Measurements from ENCODE around the gene UCKL1. TPM values are rescaled to one million over a fixed set of nuclear protein-coding genes. Genes with fewer than 3 reads are reported as not detected.

The UCKL1 gene
- total and polyA plus RNA-seq, 4 donors: 33.6 to 42.7 (median 36.1) TPM

DNA sequence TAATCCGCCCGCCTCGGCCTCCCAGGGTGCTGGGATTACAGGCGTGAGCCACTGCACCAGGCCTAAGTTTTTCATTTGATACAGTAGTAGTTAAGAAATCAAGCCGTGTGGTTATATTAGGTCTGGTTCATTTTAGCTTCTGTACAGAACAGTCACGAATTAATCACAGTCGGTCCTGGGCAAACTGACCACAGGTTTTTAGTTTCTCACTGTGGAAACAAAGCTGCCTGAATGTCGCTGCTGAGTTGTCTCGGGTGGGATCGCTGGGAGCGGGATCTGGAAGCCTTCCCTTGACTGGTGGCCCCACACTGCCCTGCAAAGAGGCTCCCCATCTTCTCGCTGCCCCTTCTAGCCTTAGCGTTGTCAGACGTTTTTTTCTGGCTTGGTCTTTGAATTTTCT lies 18.6 kb downstream of the UCKL1 start:
- ATAC-seq (ENCODE audit: insufficient read depth, low FRiP score) (no peak), DNase-seq (no peak)
- 89 to 92% methylated on average over 14 of the region's 14 CpGs for WGBS, 2 donors
- H3K9ac ChIP-seq (ENCODE audit: insufficient read depth in 1 of 2, low read length in 2 of 2): no peak overlapping the region
- peaks cover 0 to 3% (median 0%) of the 10 kb centered on the region in 5 donors for H3K4me1 ChIP-seq (ENCODE audit: control insufficient read depth in 5 of 5, insufficient read depth in 5 of 5, low read length in 5 of 5)
- no peak overlapping the region for H3K27ac ChIP-seq (ENCODE audit: low read depth in 1 of 2, low read length in 1 of 2)
- H3K36me3 ChIP-seq (ENCODE audit: control insufficient read depth in 4 of 4, insufficient read depth in 4 of 4, low read length in 4 of 4): peaks cover 6 to 51% (median 15%) of the 10 kb centered on the region in 4 donors
- TF ChIP-seq, protein P1, sequence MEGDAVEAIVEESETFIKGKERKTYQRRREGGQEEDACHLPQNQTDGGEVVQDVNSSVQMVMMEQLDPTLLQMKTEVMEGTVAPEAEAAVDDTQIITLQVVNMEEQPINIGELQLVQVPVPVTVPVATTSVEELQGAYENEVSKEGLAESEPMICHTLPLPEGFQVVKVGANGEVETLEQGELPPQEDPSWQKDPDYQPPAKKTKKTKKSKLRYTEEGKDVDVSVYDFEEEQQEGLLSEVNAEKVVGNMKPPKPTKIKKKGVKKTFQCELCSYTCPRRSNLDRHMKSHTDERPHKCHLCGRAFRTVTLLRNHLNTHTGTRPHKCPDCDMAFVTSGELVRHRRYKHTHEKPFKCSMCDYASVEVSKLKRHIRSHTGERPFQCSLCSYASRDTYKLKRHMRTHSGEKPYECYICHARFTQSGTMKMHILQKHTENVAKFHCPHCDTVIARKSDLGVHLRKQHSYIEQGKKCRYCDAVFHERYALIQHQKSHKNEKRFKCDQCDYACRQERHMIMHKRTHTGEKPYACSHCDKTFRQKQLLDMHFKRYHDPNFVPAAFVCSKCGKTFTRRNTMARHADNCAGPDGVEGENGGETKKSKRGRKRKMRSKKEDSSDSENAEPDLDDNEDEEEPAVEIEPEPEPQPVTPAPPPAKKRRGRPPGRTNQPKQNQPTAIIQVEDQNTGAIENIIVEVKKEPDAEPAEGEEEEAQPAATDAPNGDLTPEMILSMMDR (IDR thresholded peaks at IDR 0.05; ENCODE audit: control extremely low read depth, extremely low read depth): no peak
- H3K27me3 ChIP-seq (ENCODE audit: control insufficient read depth in 3 of 3, insufficient read depth in 3 of 3, low read length in 2 of 3): no peaks in the 10 kb centered on the region
- H3K4me3 ChIP-seq: no peak overlapping the region
- H3K9me3 ChIP-seq (ENCODE audit: control insufficient read depth in 4 of 4, insufficient read depth in 3 of 4, low read length in 3 of 4): no peaks in the 10 kb centered on the region

DNA sequence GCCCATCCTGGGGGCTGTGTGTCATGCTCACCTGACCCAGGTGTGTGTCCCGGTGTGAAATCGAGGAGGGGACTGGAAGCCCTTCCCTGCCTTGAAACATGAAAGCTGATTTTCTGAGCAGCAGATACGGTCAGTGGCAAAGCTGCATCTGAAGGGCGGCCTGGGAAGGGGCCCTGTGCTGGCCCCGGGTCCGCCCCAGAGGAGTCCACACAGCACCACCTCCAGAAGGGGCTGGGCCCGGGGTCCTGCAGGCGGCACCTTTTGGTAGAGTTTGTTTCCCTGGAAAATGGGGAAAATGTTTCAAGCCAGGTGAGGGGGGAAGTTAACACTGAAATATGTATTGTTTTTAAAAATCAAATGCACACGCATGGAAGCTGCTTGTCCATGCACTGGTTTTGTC lies 20.8 kb downstream of the UCKL1 start:
- DNase-seq (no peak), ATAC-seq (ENCODE audit: insufficient read depth, low FRiP score) (no peak)
- H3K27me3 ChIP-seq (ENCODE audit: control insufficient read depth in 3 of 3, insufficient read depth in 3 of 3, low read length in 2 of 3): no peaks in the 10 kb centered on the region
- peaks cover 6 to 64% (median 24%) of the 10 kb centered on the region in 4 donors for H3K36me3 ChIP-seq (ENCODE audit: control insufficient read depth in 4 of 4, insufficient read depth in 4 of 4, low read length in 4 of 4)
- TF ChIP-seq, protein P1 (IDR thresholded peaks at IDR 0.05; ENCODE audit: control extremely low read depth, extremely low read depth): no peak
- no peaks in the 10 kb centered on the region for H3K9me3 ChIP-seq (ENCODE audit: control insufficient read depth in 4 of 4, insufficient read depth in 3 of 4, low read length in 3 of 4)
- no peak overlapping the region for H3K9ac ChIP-seq (ENCODE audit: insufficient read depth in 1 of 2, low read length in 2 of 2)
- no peaks in the 10 kb centered on the region for H3K4me1 ChIP-seq (ENCODE audit: control insufficient read depth in 5 of 5, insufficient read depth in 5 of 5, low read length in 5 of 5)
- no peak overlapping the region for H3K4me3 ChIP-seq
- WGBS, 2 donors: 91 to 96% methylated on average over 9 of the region's 9 CpGs
- no peak overlapping the region for H3K27ac ChIP-seq (ENCODE audit: low read depth in 1 of 2, low read length in 1 of 2)

DNA sequence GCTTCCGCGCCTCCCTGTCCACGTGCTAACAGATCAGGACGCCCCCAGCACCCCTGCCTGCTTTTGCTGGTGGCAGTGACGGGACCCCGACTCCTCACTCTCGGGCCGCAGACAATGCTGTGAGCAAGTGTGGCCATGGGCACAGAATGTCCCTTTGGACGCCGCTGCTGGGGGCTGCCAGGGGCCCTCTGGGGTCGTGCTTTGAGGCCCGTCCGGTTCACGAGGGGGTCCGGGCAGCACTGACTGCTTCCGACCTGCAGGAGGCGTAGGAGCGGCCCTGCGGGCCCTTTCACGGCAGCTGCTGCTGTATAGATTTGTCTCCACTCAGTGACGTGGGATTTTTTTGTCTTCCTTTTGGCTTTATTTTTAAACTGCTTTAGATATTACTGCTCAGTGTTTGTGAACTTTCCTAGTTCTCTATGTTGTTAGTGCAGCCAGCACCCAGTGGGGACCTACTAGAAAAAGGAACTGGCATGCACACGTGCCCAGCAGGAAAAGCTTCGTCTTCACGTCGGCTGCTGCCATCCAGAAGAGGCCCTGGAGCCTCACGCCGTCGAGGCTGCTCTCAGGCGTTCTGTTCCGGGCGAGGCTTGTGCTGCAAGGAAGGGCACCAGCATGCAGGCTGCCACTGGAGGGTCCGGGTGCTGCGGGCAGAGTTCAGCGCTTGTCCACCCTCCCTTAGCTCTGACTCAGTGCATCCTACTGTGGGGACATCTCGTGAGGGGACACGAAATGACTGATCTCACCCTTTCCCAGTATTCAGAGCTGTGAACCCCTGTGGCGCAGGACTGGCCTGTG lies 21.7 kb downstream of the UCKL1 start:
- no peak overlapping the region for H3K9ac ChIP-seq (ENCODE audit: insufficient read depth in 1 of 2, low read length in 2 of 2)
- TF ChIP-seq, protein P1 (IDR thresholded peaks at IDR 0.05; ENCODE audit: control extremely low read depth, extremely low read depth): no peak
- H3K9me3 ChIP-seq (ENCODE audit: control insufficient read depth in 4 of 4, insufficient read depth in 3 of 4, low read length in 3 of 4): no peaks in the 10 kb centered on the region
- ATAC-seq (ENCODE audit: insufficient read depth, low FRiP score) (no peak), DNase-seq (no peak)
- H3K36me3 ChIP-seq (ENCODE audit: control insufficient read depth in 4 of 4, insufficient read depth in 4 of 4, low read length in 4 of 4): peaks cover 5 to 64% (median 29%) of the 10 kb centered on the region in 4 donors
- WGBS, 2 donors: 80 to 83% methylated on average over 37 of the region's 37 CpGs
- no peak overlapping the region for H3K27ac ChIP-seq (ENCODE audit: low read depth in 1 of 2, low read length in 1 of 2)
- no peaks in the 10 kb centered on the region for H3K27me3 ChIP-seq (ENCODE audit: control insufficient read depth in 3 of 3, insufficient read depth in 3 of 3, low read length in 2 of 3)
- H3K4me1 ChIP-seq (ENCODE audit: control insufficient read depth in 5 of 5, insufficient read depth in 5 of 5, low read length in 5 of 5): no peaks in the 10 kb centered on the region
- H3K4me3 ChIP-seq: no peak overlapping the region

Data from lung (tissue), 12 donors.